SU-DHL-6 (cell line): ENCODE data around the gene GPATCH8.

Source experiments
- H2AFZ ChIP-seq: fragments of 200-600 bp; sonication (generic); 2 replicates; pipeline ENCODE4 v1.6.1; 2014; ENCODE audit warnings: low read depth, mild to moderate bottlenecking, moderate library complexity, mixed read lengths, antibody characterized with exemption, low read length; ENCODE audit not compliant: severe bottlenecking
- H3F3A ChIP-seq: fragments of 200-600 bp; shearing (Covaris generic); 2 replicates; pipeline ENCODE4 v1.6.0; 2016; ENCODE audit warnings: antibody characterized with exemption, mild to moderate bottlenecking; ENCODE audit not compliant: insufficient read depth
- H3K27ac ChIP-seq: fragments of 200-600 bp; sonication (generic); 2 replicates; pipeline ENCODE4 v1.5.1; 2016; ENCODE audit warnings: low read depth, mild to moderate bottlenecking, low read length, moderate library complexity, mixed read lengths
- H3K27me3 ChIP-seq: fragments of 200-600 bp; sonication (generic), shearing (Covaris generic); 2 replicates; pipeline ENCODE4 v1.6.0; 2014; ENCODE audit warnings: mild to moderate bottlenecking, low read length
- H3K36me3 ChIP-seq: fragments of 200-600 bp; sonication (generic); 2 replicates; pipeline ENCODE4 v1.6.1; 2014; ENCODE audit warnings: mild to moderate bottlenecking, low read length, mixed read lengths
- H3K4me2 ChIP-seq: fragments of 300-600, 200-600 bp; shearing (Covaris generic), sonication (generic); 2 replicates; pipeline ENCODE4 v1.6.0; 2014; ENCODE audit warnings: low read length, low read depth, mild to moderate bottlenecking; ENCODE audit not compliant: poor library complexity, severe bottlenecking
- H3K4me3 ChIP-seq: fragments of 200-600 bp; sonication (generic); 2 replicates; pipeline ENCODE4 v1.5.1; 2014; ENCODE audit warnings: antibody characterized with exemption, low read length, mild to moderate bottlenecking, mixed read lengths; ENCODE audit not compliant: insufficient read depth, poor library complexity, severe bottlenecking
- H3K79me2 ChIP-seq: fragments of 200-600 bp; sonication (generic); 2 replicates; pipeline ENCODE4 v1.6.1; 2014; ENCODE audit warnings: mild to moderate bottlenecking, low read length, moderate library complexity; ENCODE audit not compliant: insufficient read depth
- H3K9ac ChIP-seq: fragments of 200-600 bp; sonication (generic); 2 replicates; pipeline ENCODE4 v1.7.0; 2014; ENCODE audit warnings: mild to moderate bottlenecking, low read length
- H3K9me2 ChIP-seq: fragments of 200-600 bp; sonication (generic); replicated peaks from 2 replicates; pipeline ENCODE4 v1.6.1; 2014; ENCODE audit warnings: low read length; ENCODE audit not compliant: insufficient read depth
- H3K9me3 ChIP-seq: fragments of 200-600 bp; sonication (generic); 2 replicates; pipeline ENCODE4 v1.6.1; 2014; ENCODE audit warnings: low read length, mixed read lengths; ENCODE audit not compliant: insufficient read depth
- H4K20me1 ChIP-seq: fragments of 200-600 bp; sonication (generic); 2 replicates; pipeline ENCODE4 v1.6.1; 2014; ENCODE audit warnings: low read depth, mild to moderate bottlenecking, antibody characterized with exemption, low read length, moderate library complexity, mixed read lengths
- CTCF ChIP-seq: fragments of 200-600 bp; sonication (generic); IDR thresholded peaks from one replicate; pipeline ENCODE4 v1.5.1; 2017; ENCODE audit warnings: antibody characterized with exemption, mild to moderate bottlenecking, low read length, moderate library complexity; ENCODE audit not compliant: insufficient read depth, poor library complexity, severe bottlenecking
- EZH2phosphoT487 ChIP-seq: fragments of 200-600 bp; sonication (generic), shearing (Covaris generic); conservative IDR thresholded peaks from 2 replicates; pipeline ENCODE4 v1.6.1; 2018; ENCODE audit warnings: mild to moderate bottlenecking, antibody characterized with exemption, low read length, moderate library complexity, mixed read lengths

GPATCH8 gene

GRCh38 chr17:44384281-44384822, 118.9 kb downstream of the GPATCH8 start:
- no peaks in the 10 kb centered on the region for H3K9me3 ChIP-seq
- H3K79me2 ChIP-seq = no peaks in the 10 kb centered on the region
- H3K4me2 ChIP-seq = no peak overlapping the region
- no peak for TF ChIP-seq EZH2phosphoT487
- TF ChIP-seq CTCF = no peak
- no peaks in the 10 kb centered on the region for H3K36me3 ChIP-seq
- no peaks in the 10 kb centered on the region for H3F3A ChIP-seq
- H3K9me2 ChIP-seq = no peaks in the 10 kb centered on the region
- H3K27ac ChIP-seq = no peak overlapping the region
- H2AFZ ChIP-seq = no peak overlapping the region
- H3K4me3 ChIP-seq = no peak overlapping the region
- H3K27me3 ChIP-seq = no peaks in the 10 kb centered on the region
- H4K20me1 ChIP-seq = no peaks in the 10 kb centered on the region
- no peak overlapping the region for H3K9ac ChIP-seq

- Histone ChIP-seq H3K79me2 (no peaks in the 10 kb centered on the region), H3K9ac (no peak overlapping the region), H3K27ac (no peak overlapping the region), H3K9me2 (no peaks in the 10 kb centered on the region), H3F3A (no peaks in the 10 kb centered on the region), H4K20me1 (no peaks in the 10 kb centered on the region), H3K4me2 (no peak overlapping the region), H3K27me3 (no peaks in the 10 kb centered on the region), H3K4me3 (no peak overlapping the region), H2AFZ (no peak overlapping the region), H3K36me3 (no peaks in the 10 kb centered on the region), H3K9me3 (no peaks in the 10 kb centered on the region)
- TF ChIP-seq EZH2phosphoT487 (no peak), CTCF (no peak)
Measured at GRCh38 chr17:44383861-44384260, 119.3 kb downstream of the GPATCH8 start.

DNA sequence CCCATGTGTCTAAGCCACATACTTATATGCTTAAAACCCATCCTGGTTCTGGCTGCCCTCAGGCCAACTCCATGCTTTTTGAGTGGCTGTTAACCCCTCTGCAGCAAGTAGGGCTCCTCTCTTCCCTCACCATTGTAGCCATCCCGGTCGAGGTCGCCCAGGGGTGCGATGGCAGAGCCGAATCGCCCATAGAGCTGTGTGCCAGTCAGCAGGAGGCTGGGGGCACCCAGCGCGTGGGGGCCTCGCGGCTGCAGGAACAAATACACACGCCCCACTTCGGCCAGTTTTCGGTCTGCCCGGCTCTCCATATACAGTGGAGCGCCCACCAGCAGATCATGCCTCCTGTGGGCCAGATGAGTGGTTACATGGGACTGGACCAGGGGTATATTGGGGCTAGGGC, 119.8 kb downstream of the GPATCH8 start:
- TF ChIP-seq EZH2phosphoT487 = no peak
- TF ChIP-seq CTCF = no peak
- Histone ChIP-seq H4K20me1 (no peaks in the 10 kb centered on the region), H3K36me3 (no peaks in the 10 kb centered on the region), H3K27ac (no peak overlapping the region), H3K9ac (no peak overlapping the region), H3F3A (no peaks in the 10 kb centered on the region), H3K79me2 (no peaks in the 10 kb centered on the region), H3K27me3 (no peaks in the 10 kb centered on the region), H3K9me3 (no peaks in the 10 kb centered on the region), H3K4me2 (no peak overlapping the region), H3K4me3 (no peak overlapping the region), H2AFZ (no peak overlapping the region), H3K9me2 (no peaks in the 10 kb centered on the region)

DNA sequence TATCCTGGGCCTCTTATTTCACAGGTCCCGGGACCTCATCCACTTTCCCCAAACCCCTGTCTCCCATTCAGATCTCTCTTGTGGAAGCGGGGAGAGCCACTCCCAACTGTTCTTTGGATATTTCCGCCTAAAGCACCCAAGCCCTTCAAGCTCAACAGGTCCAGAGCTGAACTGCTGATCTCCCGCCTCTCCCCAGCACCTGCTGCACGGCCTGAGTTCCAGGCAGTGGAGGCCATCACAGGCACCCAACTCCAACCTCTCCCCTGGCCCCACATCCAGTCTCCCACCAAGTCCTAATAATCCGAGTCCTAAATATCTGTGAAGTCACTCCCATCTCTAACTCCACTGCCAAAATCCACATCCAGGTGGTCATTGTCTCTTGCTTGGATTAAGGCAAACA, 120.3 kb downstream of the GPATCH8 start:
- H3K9me2 ChIP-seq = no peaks in the 10 kb centered on the region
- TF ChIP-seq CTCF (no peak), EZH2phosphoT487 (no peak)
- H2AFZ ChIP-seq = no peak overlapping the region
- H3K9ac ChIP-seq = no peak overlapping the region
- no peaks in the 10 kb centered on the region for H3K79me2 ChIP-seq
- no peaks in the 10 kb centered on the region for H3K36me3 ChIP-seq
- no peaks in the 10 kb centered on the region for H4K20me1 ChIP-seq
- no peak overlapping the region for H3K4me3 ChIP-seq
- no peak overlapping the region for H3K4me2 ChIP-seq
- H3K27me3 ChIP-seq = no peaks in the 10 kb centered on the region
- no peak overlapping the region for H3K27ac ChIP-seq
- H3F3A ChIP-seq = no peaks in the 10 kb centered on the region
- no peaks in the 10 kb centered on the region for H3K9me3 ChIP-seq
